GM21381 (cell line): ENCODE results near the gene ABHD12.
"Not testable (repeated sequence)": the region's sequence is repeated elsewhere in the genome, so short reads cannot be mapped to it uniquely, and the experiment has no call there.

ENCODE experiments used
- ATAC-seq: cut with Tn5 transposase; IDR thresholded peaks from one replicate; pipeline ENCODE4 v1.9.1; 2021; ENCODE audit warnings: mild to moderate bottlenecking, moderate library complexity; ENCODE audit not compliant: unreplicated experiment

ABHD12 gene

GRCh38 chr20:25390538-25391528 is at the start of gene ABHD12:
TSS of gene ABHD12 (minus strand) at chr20:25390835. CDS start at chr20:25390703, 132 bp downstream.
- ATAC-seq, result peak; percentile 85

DNA sequence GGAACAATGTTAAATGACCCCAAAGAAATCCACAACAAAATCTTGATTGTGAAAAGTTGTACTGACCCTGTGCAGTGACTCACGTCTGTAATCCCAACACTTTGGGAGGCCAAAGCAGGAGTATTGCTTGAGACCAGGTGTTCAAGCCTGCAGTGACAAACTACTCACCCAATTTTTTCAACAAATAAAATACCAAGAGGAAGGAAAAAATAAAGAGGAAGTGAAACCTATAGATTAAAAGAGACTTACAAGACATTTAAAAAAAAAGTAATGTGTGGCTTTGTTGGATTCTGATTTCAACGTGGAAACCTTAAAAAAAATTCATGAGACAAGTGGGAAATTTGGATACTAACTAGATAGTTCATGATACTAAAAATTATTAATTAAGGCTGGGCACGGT is 48.7 kb upstream of the ABHD12 start:
- no peak for ATAC-seq

GRCh38 chr20:25437153-25437581 is 46.5 kb upstream of the ABHD12 start:
- ATAC-seq, result no peak

GRCh38 chr20:25424536-25424935 is 33.9 kb upstream of the ABHD12 start:
- ATAC-seq, result no peak

DNA sequence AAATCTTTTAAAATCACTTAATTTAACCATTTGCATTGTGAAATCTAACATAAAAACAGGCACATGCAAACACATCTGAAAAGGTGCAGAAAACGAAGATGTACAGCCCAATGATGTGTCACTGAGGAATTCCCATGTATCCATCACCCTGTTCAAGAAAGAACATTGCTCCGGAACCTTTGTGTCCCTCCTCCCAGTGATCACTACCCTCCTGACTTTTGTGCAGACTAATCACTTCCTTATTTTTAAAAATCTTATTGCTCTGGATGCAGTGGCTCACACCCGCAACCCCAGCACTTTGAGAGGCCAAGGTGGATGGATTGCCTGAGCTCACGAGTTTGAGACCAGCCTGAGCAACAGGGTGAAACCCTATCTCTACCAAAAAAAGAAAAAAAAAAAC is 31.4 kb upstream of the ABHD12 start:
- no peak for ATAC-seq

GRCh38 chr20:25421102-25421501 is 30.5 kb upstream of the ABHD12 start:
- ATAC-seq, result no peak

GRCh38 chr20:25418776-25419175 is 28.1 kb upstream of the ABHD12 start:
- no peak for ATAC-seq

DNA sequence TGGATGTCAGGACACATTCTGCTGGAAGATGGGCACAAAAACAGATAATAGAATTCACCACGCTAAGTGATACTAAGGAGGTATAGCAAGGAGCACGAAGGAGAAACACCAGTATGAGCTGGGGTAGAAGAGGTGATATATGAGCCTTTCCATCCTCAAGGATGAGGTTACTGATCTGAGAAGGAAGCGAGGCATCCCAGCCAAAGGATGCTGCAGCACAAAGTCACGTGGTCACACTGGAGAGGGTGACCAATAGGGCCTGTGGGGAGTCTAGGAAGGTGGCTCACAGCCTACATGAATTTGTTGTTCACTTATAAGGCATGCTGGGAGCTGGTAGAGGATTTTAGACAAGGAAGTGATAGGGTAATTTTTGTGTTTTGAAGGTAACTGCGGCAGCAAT is 18.3 kb upstream of the ABHD12 start:
- no peak for ATAC-seq

- no peak for ATAC-seq
Observed at GRCh38 chr20:25408170-25408547, 17.5 kb upstream of the ABHD12 start.

DNA sequence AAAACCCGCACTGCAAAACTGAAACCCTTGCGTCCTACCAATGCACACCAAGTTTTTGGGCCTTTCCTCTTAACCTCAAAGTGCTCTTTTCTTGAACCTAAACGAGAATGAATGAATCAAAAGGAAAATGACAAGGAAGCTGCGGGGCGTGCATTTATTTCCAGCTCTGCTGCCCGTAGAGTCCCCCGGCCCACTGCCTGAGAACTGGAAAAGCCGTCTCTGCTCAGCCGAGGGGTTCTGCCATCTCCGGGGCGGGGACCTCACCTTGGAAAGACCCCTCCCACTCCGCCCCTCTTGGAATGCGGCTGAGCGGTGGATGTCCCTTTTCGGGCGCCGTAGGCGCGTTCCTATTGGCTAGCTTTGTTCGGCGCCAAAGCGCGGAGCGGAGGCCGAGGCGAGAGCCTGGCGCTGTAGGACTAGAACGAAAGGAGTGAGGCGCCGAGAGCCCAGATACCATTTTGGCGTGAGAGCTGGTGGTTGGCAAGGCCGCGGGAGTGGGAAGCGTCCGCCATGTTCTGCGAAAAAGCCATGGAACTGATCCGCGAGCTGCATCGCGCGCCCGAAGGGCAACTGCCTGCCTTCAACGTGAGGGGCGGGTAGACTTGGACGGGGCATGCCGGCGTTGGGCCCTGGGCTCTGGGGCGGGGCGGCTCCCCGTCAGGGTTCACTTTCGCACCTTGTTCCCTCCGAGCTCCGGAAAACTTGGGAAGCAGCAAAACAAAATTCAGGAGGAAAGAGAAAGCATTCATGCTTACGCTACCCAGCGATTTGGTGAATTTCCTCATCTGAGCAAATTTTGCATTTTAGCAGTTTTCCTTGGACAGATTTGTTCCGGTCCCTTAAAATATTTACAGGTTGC is 16.9 kb upstream of the ABHD12 start, which contains the start of gene GINS1:
Gene GINS1, plus strand, starts transcription at position 363 of the 859 bp plus-strand sequence. Its CDS starts 148 bp downstream, at position 511.
- ATAC-seq, result peak; percentile 94

DNA sequence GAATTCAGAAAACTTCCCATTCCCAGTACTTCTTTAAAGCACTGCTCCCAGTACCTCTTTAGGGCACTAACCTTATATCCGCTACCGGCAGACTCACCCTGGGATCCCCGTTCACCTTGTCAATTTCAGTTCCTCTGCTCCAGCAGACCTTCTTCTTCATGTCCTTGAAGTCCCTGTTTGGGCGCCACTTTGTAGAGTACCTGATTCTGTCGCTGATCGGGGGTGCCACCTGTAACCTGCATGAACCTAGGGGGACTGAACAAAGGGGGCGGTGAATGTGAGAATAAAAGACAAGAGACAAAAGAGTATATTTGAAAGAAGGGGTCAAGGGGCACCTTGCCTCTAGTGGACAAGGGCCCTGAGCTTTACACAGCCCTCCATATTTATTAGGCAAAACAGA is 11.9 kb upstream of the ABHD12 start:
- no peak for ATAC-seq

DNA sequence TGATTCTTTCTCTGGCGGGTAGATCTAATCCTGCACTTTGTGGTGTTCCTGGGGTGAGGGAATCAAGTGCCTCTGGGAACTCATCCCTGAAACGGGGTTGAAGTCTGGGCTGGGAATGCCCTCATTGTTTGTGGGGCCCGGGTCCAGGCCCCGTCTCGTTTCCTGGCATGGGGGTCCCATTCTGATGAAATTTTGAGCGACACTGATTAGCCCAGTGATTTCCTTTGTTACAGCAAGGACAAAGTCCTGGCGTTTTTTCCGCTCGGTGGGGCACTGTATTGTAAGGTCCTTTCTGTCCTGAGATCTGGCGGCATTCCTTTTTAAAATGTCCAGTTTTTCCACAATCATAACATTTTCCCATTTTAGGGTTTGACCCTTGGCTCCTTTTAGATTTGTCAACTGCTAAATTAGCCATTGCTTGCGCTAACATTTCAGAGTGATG is 9.7 kb upstream of the ABHD12 start:
- not testable (repeated sequence) for ATAC-seq

DNA sequence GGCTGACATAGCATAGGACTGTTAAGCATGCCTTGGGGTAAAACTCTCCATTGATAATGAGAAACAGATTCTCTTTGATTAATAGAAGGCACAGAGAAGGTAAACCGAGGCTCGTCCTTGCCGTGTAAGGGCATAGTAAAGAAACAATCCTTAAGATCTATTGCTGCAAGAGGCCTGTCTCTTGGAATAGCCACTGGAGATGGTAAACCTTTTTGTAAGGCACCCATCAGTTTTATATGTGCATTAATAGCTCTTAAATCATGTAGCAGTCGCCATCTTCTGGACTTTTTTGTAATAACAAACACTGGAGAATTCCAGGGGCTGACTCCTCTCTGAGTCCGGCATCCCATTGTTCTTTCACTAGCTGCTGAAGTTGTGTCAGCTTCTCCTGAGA is 8.4 kb upstream of the ABHD12 start:
- no peak for ATAC-seq

DNA sequence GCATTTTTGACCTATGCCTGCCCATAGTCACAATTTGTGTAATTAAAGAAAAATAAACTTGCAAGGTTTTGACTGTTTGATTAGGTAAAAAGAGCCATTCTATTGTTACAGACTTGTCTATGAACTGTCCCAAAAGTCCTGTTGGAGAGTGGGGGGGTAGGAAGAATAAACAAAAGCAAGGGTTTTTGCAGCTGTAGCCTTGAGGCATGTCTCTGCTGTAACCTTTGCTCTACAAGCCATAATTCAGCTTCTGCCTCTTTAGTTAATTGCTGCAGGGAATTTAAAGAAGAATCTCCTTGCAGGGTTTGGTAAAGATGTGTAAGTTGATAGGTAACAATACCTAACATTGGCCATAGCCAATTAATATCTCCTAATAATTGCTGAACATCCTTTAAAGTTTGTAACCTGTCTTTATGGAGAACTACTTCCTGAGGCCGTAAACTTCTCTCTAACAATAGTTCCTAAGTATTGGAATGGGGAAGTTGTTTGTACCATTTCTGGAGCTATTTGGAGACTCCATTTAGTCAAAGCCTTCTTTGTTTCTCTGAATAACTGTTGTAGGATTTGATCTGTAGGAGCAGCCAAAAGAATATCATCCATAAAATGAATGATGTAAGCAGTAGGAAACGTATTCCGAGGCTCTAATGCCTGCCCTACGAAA is 7.9 kb upstream of the ABHD12 start:
- ATAC-seq, result no peak

DNA sequence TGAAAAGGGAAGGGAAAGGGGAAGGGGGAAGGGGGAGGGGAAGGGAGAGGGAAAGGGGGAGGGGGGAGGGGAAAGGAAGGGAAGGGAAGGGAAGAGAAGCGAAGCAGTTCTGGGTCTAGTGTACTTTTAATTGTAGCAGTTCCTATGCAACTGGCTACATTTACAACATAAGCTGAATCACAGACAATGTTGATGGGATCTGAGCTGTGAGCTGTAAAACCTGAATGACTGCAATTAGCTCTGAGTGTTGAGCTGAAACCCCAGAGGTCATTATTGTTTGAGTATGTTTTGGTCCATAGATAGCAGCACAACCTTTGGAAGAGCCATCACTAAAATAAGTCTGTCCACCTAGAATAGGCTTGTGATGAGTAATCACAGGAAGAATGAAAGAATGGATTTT is 7.2 kb upstream of the ABHD12 start:
- ATAC-seq, result no peak

GRCh38 chr20:25397096-25397495 is 6.5 kb upstream of the ABHD12 start:
- no peak for ATAC-seq

DNA sequence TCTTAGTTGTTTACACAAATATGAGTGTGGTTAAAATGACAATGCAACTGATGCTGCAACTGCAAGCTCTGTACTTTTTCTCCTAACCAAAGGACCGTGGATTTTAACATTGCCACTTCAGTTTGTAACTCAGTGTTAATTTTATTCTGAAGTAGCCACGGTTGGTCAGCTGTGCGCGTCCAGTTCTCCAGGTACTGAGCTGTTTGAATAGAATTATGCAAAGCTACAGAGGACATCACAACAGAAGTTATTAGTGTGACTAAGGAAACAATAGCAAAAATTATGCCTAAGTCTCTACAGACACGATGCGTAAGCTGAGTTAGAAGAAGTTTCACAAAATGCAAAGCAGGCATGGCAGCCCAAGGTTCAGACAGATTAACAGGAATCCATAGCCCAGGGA is 4.4 kb upstream of the ABHD12 start:
- ATAC-seq, result no peak

DNA sequence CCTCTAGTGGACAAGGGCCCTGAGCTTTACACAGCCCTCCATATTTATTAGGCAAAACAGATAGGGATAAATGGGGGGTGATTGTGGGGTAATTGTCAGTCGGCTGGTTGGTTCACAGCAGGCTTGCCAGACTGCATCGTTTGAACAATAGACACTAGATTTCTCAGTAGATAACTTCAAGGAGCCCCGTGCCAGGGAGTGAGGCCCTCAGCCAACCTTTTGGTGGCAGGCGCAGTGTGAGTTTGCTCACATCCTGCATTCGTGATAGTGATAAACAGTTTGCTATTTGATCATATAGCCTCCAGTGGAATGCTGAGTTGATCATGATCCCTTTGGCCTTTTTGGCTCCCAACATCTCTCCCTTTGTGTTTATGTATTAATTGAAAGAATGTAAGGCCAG is 3.6 kb upstream of the ABHD12 start:
- no peak for ATAC-seq

DNA sequence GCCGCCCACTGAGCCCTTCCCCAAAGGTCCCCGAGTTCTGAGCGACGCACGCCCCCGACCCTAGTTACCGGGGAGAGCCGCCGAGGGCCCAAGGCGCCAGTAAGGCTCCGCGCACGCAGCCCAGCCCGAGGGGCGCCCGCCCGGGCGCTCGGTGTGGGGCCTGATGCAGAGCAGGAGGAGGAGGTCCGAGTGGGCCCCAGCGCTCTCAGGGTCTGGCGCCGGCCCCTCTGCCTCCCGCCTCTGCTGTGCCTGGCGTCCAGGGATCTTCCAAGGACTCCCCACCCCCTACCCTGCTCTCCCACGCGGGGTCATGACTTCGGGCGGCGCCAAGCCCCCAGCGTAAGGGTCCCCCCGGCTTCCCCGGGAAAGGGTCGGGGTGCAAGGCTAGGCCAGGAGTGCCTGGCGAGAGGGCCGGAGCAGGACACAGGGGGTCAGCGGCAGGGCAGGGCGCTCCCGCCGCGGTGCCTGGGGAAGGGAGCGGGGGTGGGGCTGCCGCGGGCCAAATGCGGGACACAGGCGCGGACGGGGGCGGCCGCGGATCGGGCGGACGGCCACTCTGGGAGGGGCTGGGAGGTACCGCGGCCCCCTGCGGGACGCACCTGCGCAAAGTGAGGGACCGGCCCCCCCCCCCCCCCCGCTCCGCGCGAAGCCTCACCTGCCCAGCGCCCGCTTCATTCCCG is 637 bp downstream of the ABHD12 start:
- ATAC-seq, result peak; percentile 27

DNA sequence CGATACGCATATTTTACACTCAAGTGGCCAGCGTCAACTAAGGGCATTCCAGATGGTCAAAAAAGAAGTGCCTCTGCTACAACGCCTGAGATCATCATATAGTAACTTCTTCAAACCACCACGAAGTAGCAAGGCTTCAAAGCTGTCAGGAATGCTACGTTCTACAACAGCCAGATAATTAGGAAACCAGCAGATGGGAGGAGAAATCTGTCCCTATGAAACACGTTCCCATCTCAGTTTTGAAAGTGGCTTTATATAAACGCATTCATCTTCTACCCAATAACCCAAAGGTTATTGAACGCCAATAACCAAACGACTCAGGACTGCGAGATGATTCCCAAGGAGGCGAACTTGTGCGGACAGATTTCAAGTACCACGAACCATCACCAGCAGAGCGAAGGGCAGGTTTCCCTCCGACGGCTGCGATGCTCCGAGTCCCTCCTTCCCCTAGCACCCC is 1.2 kb downstream of the ABHD12 start:
- ATAC-seq, result no peak
